Osteoblast (primary cell): Measurements from ENCODE around the gene ANKLE1. TPM values are rescaled to one million over a fixed set of nuclear protein-coding genes. Genes with fewer than 3 reads are reported as not detected.

Experiments used
- DNase-seq: peaks from one replicate; pipeline ENCODE4 v3.0.0; 2011; ENCODE audit warnings: low spot score, mixed read lengths; ENCODE audit not compliant: insufficient read length; ENCODE audit errors: missing footprints
- H2AFZ ChIP-seq: 2 replicates; pipeline ENCODE4 v1.6.0; 2011; ENCODE audit warnings: mild to moderate bottlenecking, low read length
- H3K27ac ChIP-seq: 2 replicates; pipeline ENCODE4 v1.5.1; 2011; ENCODE audit warnings: mild to moderate bottlenecking, low read depth, low read length, moderate library complexity
- H3K27me3 ChIP-seq: 2 replicates; pipeline ENCODE4 v1.6.0; 2012; ENCODE audit warnings: mild to moderate bottlenecking, control low read depth, inconsistent platforms, low read length, moderate library complexity; ENCODE audit not compliant: insufficient read depth
- H3K36me3 ChIP-seq: 2 replicates; pipeline ENCODE4 v1.5.1; 2011; ENCODE audit warnings: mild to moderate bottlenecking, low read length, control low read depth, moderate library complexity; ENCODE audit not compliant: insufficient read depth
- H3K4me1 ChIP-seq: 2 replicates; pipeline ENCODE4 v1.5.1; 2011; ENCODE audit warnings: mild to moderate bottlenecking, low read length, control low read depth, moderate library complexity; ENCODE audit not compliant: insufficient read depth
- H3K4me2 ChIP-seq: 2 replicates; pipeline ENCODE4 v1.6.0; 2011; ENCODE audit warnings: mild to moderate bottlenecking, low read length; ENCODE audit not compliant: insufficient read depth
- H3K4me3 ChIP-seq: fragments of 200-600 bp; sonication (generic); 3 replicates; pipeline ENCODE4 v1.5.1; 2012; ENCODE audit warnings: mild to moderate bottlenecking, low read length, inconsistent platforms; ENCODE audit not compliant: insufficient read depth
- H3K79me2 ChIP-seq: 2 replicates; pipeline ENCODE4 v1.6.0; 2012; ENCODE audit warnings: mild to moderate bottlenecking, low read length, control low read depth, inconsistent platforms; ENCODE audit not compliant: insufficient read depth
- H3K9me3 ChIP-seq: 2 replicates; pipeline ENCODE4 v1.5.1; 2011; ENCODE audit warnings: low read depth, low read length, control low read depth
- H4K20me1 ChIP-seq: 2 replicates; pipeline ENCODE4 v1.6.0; 2012; ENCODE audit warnings: mild to moderate bottlenecking, low read length, control low read depth; ENCODE audit not compliant: insufficient read depth
- total RNA-seq: library from RNA; depleted of rRNA; stranded (reverse); fragments of >200 nt; gene quantifications from 2 replicates; pipeline ENCODE4 v1.2.3, GENCODE V29; 2012
- TF ChIP-seq, protein P1 (sequence below): IDR thresholded peaks from 2 replicates; pipeline ENCODE4 v1.5.1; 2011; ENCODE audit warnings: mild to moderate bottlenecking, low read depth, low read length, moderate library complexity; ENCODE audit errors: extremely low read depth

Gene ANKLE1
- total RNA-seq, 1 donor: not detected

DNA sequence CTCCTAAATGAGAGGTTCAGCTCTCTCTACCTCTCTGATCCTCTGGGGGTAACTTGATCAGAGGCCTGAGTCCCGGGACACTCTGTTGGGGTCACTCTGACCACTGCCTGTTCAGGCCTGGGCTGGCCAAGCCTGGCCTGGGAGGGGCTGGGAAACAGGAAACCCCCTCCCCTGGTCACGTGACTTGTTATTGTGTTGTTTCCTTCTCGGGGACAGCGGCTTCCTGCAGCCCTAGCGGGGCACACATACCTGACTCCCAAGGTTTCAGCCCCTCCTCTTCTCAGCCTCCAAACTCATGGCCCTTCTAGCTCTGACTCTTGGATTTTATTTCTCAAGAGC lies 17.1 kb upstream of the ANKLE1 start, which contains the start of gene USHBP1:
USHBP1 (minus strand) TSS at position 105 of the 339 bp plus-strand sequence. CDS start 446 bp downstream, outside the sequence.
- Histone ChIP-seq H3K27me3 (no peaks in the 10 kb centered on the region), H3K9me3 (peaks cover 4% of the 10 kb centered on the region), H3K4me1 (peaks cover 8% of the 10 kb centered on the region), H3K36me3 (peaks cover 9% of the 10 kb centered on the region), H3K4me2 (no peak within 1 kb of the TSS), H3K4me3 (no peak within 1 kb of the TSS), H4K20me1 (no peaks in the 10 kb centered on the region), H3K79me2 (peaks cover 14% of the 10 kb centered on the region), H3K27ac (no peak within 1 kb of the TSS), H2AFZ (no peak within 1 kb of the TSS)
- TF ChIP-seq, protein P1, sequence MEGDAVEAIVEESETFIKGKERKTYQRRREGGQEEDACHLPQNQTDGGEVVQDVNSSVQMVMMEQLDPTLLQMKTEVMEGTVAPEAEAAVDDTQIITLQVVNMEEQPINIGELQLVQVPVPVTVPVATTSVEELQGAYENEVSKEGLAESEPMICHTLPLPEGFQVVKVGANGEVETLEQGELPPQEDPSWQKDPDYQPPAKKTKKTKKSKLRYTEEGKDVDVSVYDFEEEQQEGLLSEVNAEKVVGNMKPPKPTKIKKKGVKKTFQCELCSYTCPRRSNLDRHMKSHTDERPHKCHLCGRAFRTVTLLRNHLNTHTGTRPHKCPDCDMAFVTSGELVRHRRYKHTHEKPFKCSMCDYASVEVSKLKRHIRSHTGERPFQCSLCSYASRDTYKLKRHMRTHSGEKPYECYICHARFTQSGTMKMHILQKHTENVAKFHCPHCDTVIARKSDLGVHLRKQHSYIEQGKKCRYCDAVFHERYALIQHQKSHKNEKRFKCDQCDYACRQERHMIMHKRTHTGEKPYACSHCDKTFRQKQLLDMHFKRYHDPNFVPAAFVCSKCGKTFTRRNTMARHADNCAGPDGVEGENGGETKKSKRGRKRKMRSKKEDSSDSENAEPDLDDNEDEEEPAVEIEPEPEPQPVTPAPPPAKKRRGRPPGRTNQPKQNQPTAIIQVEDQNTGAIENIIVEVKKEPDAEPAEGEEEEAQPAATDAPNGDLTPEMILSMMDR: no peak
- DNase-seq: peak; percentile 51

DNA sequence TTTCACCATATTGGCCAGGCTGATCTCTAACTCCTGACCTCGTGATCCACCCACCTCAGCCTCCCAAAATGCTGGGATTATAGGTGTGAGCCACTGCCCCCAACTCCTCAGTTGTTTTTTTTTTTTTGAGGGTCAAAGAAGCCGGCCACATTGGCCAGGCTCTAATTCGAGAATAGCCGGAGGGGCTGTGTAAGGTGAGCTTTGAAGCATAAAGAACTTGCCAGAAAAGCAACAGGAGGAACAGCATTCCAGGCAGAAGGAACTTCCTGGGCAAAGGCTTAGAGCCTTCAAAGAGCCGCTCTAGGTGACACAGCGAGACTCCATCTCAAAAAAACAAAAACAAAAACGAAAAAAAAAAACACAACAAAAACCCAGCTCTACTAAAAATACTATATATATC lies 15.7 kb upstream of the ANKLE1 start:
- H3K27me3 ChIP-seq: no peaks in the 10 kb centered on the region
- no peak overlapping the region for H3K27ac ChIP-seq
- H3K36me3 ChIP-seq: peaks cover 11% of the 10 kb centered on the region
- TF ChIP-seq, protein P1: no peak
- H2AFZ ChIP-seq: no peak overlapping the region
- H3K4me3 ChIP-seq: no peak overlapping the region
- DNase-seq: peak; percentile 1
- peaks cover 14% of the 10 kb centered on the region for H3K79me2 ChIP-seq
- H3K4me1 ChIP-seq: peaks cover 8% of the 10 kb centered on the region
- H4K20me1 ChIP-seq: no peaks in the 10 kb centered on the region
- H3K4me2 ChIP-seq: no peak overlapping the region
- H3K9me3 ChIP-seq: no peaks in the 10 kb centered on the region

DNA sequence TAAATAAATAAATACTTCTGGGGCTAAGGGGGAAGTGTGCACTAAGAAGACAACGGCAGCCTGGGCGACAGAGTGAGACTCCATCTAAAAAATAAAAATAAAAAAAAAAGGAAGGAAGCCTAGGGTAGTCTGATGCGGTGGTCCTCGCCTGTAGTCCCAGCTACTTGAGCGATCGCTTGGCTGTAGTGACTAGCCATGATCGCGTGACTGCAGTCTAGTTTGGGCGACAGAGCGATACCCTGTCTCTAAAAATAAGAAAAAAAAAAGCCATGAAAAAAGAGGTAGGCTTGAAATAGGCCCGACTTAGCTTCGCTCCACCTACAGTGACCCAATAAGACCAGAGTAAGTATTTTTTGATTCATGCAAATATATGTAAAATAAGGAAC lies 15.1 kb upstream of the ANKLE1 start:
- no peak overlapping the region for H3K4me2 ChIP-seq

DNA sequence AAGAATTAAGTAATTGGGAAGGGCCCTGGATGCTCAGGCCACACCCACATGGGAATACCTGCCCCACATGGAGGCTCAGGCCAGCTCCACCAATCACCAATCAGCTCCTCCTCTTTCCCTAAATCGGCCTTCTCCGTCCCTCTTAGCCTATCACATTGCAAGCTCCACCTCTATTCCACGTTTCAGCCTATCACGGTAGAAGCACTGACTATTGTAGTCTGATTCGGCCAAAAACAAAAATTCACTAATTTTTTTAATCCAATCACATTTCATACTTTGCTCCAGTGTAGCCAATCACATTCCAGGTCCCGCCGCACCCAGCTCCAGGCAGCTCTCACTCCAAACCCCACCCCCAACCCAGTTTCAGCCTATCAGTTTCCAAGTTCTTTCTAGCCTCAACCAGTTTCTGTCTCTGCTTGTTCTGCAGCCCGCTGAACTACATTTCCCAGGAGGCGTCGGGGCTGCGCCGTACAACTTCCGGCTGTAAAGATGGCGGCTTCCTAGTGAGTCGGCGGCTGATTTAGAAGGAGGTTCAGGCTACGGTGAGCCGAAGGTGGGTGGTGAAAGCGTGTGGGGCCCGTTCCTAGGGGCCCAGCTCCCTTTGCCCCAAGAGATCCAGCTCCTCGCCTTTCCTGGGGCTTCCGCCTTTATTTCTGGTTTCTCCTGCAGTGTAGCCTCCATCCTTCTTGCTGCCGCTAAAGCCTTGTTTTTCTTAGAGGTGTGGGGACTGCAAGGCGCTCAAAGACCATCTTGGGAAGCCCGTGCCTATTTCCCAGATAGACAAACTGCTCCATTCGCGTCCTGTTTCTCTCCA lies 14.5 kb upstream of the ANKLE1 start, which contains the start of gene BABAM1:
BABAM1 (plus strand) TSS at position 469 of the 814 bp plus-strand sequence. CDS start 1,364 bp downstream, outside the sequence.
- H3K79me2 ChIP-seq: peaks cover 14% of the 10 kb centered on the region
- no peaks in the 10 kb centered on the region for H4K20me1 ChIP-seq
- peak within 1 kb of the TSS; percentile 93 for H2AFZ ChIP-seq
- H3K27ac ChIP-seq: peak within 1 kb of the TSS; percentile 70
- peaks cover 18% of the 10 kb centered on the region for H3K36me3 ChIP-seq
- peak within 1 kb of the TSS; percentile 84 for H3K4me2 ChIP-seq
- TF ChIP-seq, protein P1: no peak
- no peaks in the 10 kb centered on the region for H3K9me3 ChIP-seq
- peaks cover 8% of the 10 kb centered on the region for H3K4me1 ChIP-seq
- DNase-seq: peak; percentile 100
- no peaks in the 10 kb centered on the region for H3K27me3 ChIP-seq
- H3K4me3 ChIP-seq: peak within 1 kb of the TSS; percentile 83

More for the DNA sequence above, 15.1 kb upstream of the ANKLE1 start:
- DNase-seq: no peak
- H3K9me3 ChIP-seq: no peaks in the 10 kb centered on the region
- no peaks in the 10 kb centered on the region for H3K27me3 ChIP-seq
- peak overlapping the region; percentile 5 for H2AFZ ChIP-seq
- H3K4me1 ChIP-seq: peaks cover 8% of the 10 kb centered on the region
- H3K36me3 ChIP-seq: peaks cover 16% of the 10 kb centered on the region
- H4K20me1 ChIP-seq: no peaks in the 10 kb centered on the region
- H3K79me2 ChIP-seq: peaks cover 14% of the 10 kb centered on the region
- no peak overlapping the region for H3K27ac ChIP-seq
- TF ChIP-seq, protein P1: no peak
- H3K4me3 ChIP-seq: no peak overlapping the region
